WI38 (cell line): ENCODE data around the gene SEMG2.

Experiments used
- H3K4me3 ChIP-seq: 2 replicates; pipeline ENCODE4 v1.5.1; 2011; ENCODE audit warnings: low read depth, mild to moderate bottlenecking, control low read depth, low read length
- TF ChIP-seq, protein P1 (sequence below): IDR thresholded peaks from 2 replicates; pipeline ENCODE4 v1.5.1; 2012; ENCODE audit warnings: low read depth, mild to moderate bottlenecking, control low read depth, low read length

The SEMG2 gene

DNA sequence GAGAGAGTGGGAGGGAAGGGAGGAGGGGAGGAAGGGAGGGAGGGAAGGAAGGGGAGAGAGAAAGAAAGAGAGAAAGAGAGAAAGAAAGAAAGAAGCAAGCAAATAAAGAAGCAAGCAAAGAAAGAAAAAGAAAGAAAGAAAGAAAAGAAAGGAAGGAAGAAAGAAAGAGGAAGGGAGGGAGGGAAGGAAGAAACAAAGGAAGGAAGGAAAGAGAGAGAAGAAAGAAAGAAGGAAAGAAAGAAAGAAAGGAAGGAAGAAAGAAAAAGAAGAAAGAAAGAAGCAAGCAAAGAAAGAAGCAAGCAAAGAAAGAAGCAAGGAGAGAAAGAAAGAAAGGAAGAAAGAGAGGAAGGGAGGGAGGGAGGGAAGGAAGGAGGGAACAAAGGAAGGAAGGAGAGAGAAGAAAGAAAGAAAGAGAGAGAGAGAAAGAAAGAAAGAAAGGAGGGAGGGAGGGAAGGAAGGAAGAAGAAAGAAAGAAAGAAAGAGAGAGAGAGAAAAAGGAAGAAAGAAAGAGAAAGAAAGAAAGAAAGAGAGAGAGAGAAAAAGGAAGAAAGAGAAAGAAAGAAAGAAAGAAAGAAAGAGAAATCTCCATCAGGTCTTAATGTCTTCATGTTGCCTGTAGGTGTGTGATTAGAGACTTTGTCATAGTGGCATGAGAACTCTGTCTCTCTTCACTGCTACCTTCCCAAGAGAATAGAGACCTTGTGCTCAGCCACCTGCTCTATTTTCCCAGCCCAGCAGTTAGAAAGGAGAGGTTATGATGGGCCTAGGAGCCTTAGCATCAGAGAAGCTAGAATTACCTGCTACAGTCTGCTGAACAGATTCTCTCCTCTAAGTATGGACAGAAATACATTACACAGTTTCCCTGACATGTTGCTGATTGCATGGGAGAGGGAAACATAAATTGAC is 9.4 kb upstream of the SEMG2 start:
- no peak overlapping the region for H3K4me3 ChIP-seq
- TF ChIP-seq, protein P1, sequence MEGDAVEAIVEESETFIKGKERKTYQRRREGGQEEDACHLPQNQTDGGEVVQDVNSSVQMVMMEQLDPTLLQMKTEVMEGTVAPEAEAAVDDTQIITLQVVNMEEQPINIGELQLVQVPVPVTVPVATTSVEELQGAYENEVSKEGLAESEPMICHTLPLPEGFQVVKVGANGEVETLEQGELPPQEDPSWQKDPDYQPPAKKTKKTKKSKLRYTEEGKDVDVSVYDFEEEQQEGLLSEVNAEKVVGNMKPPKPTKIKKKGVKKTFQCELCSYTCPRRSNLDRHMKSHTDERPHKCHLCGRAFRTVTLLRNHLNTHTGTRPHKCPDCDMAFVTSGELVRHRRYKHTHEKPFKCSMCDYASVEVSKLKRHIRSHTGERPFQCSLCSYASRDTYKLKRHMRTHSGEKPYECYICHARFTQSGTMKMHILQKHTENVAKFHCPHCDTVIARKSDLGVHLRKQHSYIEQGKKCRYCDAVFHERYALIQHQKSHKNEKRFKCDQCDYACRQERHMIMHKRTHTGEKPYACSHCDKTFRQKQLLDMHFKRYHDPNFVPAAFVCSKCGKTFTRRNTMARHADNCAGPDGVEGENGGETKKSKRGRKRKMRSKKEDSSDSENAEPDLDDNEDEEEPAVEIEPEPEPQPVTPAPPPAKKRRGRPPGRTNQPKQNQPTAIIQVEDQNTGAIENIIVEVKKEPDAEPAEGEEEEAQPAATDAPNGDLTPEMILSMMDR: no peak

DNA sequence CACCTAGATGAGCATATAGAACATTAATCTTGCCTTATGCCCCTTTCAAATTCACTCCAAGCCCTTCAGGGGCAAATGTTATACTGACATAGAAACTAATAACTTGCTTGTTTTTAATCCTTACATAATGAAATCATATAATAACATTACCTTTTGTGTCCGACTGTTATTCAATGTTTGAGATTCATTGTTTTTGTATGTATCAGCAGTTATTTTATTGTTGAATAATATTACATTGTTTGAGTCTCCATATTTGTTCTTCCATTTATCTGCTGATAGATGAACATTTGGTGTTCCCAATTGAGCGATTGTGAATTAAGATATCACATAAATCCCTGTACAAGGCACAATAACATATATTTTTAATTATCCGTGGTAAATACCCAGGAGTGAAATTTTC is 8.3 kb upstream of the SEMG2 start:
- no peak overlapping the region for H3K4me3 ChIP-seq
- TF ChIP-seq, protein P1: no peak

DNA sequence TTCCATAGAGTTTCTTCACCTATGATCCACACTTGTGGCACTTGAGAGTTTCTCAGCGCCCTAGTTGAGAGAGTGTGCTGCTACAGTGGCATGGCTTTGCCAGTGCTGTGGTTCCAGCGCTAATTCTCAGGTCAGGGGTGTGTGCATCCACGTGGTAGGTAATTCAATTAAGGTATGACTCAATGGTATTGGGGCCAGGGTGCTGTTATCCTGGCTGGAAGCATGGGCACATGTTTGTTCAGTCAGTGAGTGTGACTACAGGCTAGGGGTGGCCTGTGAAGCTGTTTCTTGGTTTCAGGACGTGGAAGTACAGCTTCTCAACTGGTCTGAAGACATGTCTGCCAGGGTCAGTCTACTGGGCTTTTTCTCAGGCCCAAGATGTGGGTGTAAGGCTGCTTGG is 3.0 kb upstream of the SEMG2 start:
- TF ChIP-seq, protein P1: no peak
- H3K4me3 ChIP-seq: no peak overlapping the region

DNA sequence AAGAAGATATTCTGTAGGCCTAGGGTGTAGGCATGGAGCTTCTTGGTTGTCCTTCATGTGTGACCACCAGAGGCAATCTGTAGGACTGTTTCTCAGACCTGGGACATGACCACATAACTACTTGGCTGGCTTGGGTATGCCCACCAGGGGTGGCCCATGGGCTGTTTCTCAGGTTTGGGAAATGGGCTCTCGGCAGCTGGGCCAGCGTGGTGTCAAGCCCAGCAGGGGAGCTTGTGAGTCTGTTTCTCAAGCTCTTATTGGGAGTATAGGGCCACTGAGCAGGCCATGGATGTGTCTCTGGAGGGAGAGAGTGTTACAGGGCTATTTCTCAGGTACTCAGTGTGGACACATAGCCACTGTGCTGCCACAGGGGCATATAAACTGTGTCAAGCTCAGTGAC is 2.5 kb upstream of the SEMG2 start:
- H3K4me3 ChIP-seq: no peak overlapping the region
- TF ChIP-seq, protein P1: no peak

DNA sequence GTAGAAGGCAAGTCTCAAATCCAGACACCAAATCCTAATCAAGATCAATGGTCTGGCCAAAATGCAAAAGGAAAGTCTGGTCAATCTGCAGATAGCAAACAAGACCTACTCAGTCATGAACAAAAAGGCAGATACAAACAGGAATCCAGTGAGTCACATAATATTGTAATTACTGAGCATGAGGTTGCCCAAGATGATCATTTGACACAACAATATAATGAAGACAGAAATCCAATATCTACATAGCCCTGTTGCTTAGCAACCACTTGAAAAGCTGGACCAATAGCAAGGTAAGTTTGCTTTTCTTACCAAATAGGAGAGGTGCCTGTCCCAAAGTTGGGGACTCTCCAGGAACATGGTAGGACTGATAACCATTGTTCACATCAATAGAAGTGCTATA is 2.0 kb downstream of the SEMG2 start:
- H3K4me3 ChIP-seq: no peak overlapping the region
- TF ChIP-seq, protein P1: no peak

DNA sequence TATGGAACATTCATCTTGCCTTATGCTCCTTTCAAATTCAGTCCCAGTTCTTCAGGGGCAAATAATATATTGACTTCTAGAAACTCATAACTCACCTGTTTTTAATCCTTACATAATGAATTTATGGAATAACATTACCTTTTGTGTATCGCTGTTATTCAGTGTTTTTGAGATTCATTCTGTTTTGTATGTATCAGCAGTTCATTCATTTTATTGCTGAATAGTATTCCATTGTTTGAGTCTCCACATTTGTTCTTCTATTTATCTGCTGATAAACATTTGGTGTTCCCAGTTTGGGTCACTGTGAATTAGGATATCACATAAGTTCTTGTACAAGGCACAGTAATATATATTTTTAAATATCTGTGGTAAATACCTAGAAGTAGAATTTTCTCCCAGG is 5.1 kb downstream of the SEMG2 start:
- no peak overlapping the region for H3K4me3 ChIP-seq
- TF ChIP-seq, protein P1: no peak

DNA sequence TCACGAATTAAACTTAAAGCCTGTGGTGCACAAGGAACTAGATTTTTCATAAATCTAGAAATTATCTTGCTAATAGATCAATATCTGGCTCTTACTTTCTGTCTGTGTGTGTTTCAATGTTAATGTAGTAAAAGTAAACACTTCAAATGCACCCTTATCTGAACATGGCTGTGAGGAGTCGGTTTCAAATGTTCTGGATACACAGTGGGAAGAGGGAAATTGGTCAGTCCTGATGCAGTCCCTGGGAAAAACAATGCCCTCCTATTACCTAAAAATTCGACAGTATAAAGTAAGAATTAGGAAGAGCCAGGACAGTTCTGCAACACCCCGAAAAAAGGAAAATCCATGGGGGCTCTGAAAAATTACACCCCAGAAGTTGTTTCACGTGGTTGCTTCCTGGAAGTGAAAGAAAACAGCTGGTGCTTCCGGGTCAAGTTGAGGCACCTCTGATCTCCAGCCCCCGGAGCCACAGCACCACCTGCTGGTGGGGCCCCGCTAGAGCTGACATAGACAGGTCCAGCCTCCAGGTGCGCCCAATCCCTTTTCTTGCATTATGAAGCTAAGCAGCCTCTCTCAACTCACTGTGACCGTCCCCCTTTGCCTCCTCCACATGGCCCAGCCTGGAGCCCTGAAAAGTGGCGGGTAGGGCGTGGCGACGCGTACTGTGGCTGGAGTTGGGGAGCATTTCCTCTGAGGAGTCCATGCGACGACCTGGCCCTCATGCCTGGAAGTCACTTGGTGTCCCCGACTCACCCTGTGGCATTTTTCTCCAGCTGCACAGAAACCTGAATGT is 8.3 kb downstream of the SEMG2 start:
- no peak overlapping the region for H3K4me3 ChIP-seq
- TF ChIP-seq, protein P1: peak; percentile 28; the same call in 1 of the 2 replicates
